C1 segment of cervical spinal cord (tissue), 14 donors: ENCODE measurements around the gene CORO7.

Experiments used
- DNase-seq, 14 donors: peaks; one replicate each; lab custom pipeline; 2025; lab: John Stamatoyannopoulos, UW

Gene CORO7

GRCh38 chr16:4426021-4426684 is 9.8 kb upstream of the CORO7 start:
- peak in 1 of 14 donors; percentile 75 for DNase-seq

GRCh38 chr16:4425378-4426020 is 9.1 kb upstream of the CORO7 start, which contains the start of gene DNAJA3:
Gene DNAJA3, plus strand, starts transcription at chr16:4425868. Its CDS starts 14 bp downstream, at chr16:4425882.
- peak; percentile 44 to 98 (median 92) for DNase-seq

- no peak for DNase-seq
These were observed 4.2 kb upstream of the CORO7 start for GRCh38 chr16:4420505-4421105.

- no peak for DNase-seq
These were observed 3.1 kb upstream of the CORO7 start for GRCh38 chr16:4419402-4419959.

- peak in 12 of 14 donors; percentile 17 to 81 (median 41) for DNase-seq
These were observed 727 bp downstream of the CORO7 start for GRCh38 chr16:4415538-4416199.

GRCh38 chr16:4414187-4414917 is 2.0 kb downstream of the CORO7 start:
- no peak for DNase-seq

GRCh38 chr16:4412854-4413253 is 3.5 kb downstream of the CORO7 start:
- peak in 2 of 14 donors; percentile 10 to 40 for DNase-seq

- peak in 1 of 14 donors; percentile 53 for DNase-seq
These were observed 4.2 kb downstream of the CORO7 start for GRCh38 chr16:4412159-4412558.

GRCh38 chr16:4411684-4412083 is 4.7 kb downstream of the CORO7 start:
- DNase-seq: peak in 13 of 14 donors; percentile 43 to 92 (median 84)

- peak in 9 of 14 donors; percentile 16 to 54 (median 44) for DNase-seq
These were observed 5.9 kb downstream of the CORO7 start for GRCh38 chr16:4410335-4411075.

GRCh38 chr16:4409081-4409932 is 7.1 kb downstream of the CORO7 start:
- DNase-seq: peak in 2 of 14 donors; percentile 8 to 52

GRCh38 chr16:4408323-4408690 is 8.1 kb downstream of the CORO7 start:
- no peak for DNase-seq

GRCh38 chr16:4407543-4408322 is 8.7 kb downstream of the CORO7 start:
- DNase-seq: no peak

- DNase-seq: no peak
These were observed 11.3 kb downstream of the CORO7 start for GRCh38 chr16:4404967-4405696.

GRCh38 chr16:4404247-4404966 is 12.0 kb downstream of the CORO7 start:
- DNase-seq: peak in 2 of 14 donors; percentile 4 to 24

- DNase-seq: no peak
These were observed 13.1 kb downstream of the CORO7 start for GRCh38 chr16:4403133-4403949.
